Measurements from ENCODE around the gene FLOT1.
A peak's percentile ranks its signal among the peaks of the same experiment; 100 is the strongest.
"Not testable (repeated sequence)": the region's sequence is repeated elsewhere in the genome, so short reads cannot be mapped to it uniquely, and the experiment has no call there.

FLOT1 gene

DNA sequence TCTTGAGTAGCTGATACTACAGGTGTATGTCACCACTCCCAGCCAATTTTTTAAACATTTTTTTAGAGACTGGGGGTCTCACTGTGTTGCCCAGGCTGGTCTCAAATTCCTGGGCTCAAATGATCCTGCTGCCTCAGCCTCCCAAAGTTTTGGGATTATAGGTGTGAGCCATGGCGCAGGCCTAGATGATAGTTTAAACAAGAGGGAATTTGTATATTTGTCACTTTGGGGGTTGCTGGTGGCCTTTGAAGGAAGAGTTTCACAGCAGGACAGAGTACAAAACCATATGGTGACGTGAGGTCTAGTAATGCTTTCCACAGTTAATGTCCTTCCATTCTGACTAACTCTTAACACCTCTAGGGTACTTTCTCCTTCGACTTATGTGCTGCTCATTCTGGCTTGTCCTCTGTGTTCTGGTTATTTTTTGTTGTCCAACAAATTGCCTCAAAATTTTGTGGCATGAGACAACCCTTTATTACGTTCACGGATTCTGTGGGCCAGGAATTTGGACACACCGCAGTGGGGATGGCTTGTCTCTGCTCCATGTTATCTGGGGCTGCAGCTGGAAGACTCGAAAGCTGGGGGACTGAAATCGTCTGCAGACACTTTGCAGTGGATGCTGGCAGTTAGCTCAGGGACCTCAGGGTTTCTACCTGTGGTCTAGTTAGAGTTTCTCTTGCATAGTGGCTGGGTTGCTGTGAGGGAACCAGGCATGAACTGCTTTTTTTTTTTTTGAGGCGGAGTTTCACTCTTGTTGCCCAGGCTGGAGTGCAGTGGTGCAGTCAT is 24.9 kb upstream of the FLOT1 start:
- no peak for DNase-seq

DNA sequence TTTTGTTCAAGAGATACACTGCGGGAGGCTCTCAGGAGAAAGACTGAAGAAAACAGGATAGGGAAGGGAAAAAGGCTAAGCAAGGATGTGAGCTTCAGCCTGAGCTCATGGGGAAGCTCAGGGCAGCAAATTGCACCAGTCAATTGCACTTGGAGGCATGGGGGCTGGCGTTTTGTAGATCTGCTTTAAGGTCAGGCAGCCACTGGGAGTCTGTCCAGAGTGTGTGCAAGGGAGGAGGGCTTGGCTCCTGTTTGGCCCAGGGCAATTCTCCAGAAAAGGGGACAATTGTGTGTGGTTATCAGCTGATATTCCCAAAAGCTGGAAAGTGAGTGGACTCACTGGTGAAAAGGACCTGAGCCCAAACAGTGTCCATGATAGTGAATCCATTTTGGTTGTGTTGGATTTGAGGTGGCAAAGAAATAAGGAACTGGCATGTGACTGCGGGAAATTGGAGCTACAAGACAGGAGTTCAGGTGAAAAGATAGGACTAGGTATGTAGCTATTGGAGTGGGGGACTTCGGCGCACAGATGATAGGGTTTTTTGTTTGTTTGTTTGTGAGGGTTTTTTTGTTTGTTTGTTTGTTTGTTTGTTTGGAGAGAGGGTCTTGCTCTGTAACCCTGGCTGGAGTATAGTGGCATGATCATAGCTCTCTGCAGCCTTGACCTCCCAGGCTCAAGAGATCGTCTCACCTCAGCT is 24.1 kb upstream of the FLOT1 start:
- DNase-seq, result no peak

DNA sequence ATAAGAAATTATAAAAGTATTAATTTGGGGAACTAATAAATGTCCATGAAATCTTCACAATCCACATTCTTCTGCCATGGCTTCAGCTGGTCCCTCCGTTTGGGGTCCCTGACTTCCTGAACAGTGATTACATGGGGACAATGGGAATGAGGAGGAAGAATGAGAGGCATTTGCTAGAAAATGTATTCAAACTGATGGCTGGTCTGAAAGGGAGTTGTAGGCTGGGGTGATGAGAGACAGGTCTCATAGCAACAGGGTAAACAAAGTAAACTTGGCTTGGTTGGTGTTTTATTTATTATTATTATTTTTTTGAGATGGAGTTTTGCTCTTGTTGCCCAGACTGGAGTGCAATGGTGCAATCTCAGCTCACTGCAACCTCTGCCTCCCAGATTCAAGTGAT is 23.0 kb upstream of the FLOT1 start:
- not testable (repeated sequence) for DNase-seq

DNA sequence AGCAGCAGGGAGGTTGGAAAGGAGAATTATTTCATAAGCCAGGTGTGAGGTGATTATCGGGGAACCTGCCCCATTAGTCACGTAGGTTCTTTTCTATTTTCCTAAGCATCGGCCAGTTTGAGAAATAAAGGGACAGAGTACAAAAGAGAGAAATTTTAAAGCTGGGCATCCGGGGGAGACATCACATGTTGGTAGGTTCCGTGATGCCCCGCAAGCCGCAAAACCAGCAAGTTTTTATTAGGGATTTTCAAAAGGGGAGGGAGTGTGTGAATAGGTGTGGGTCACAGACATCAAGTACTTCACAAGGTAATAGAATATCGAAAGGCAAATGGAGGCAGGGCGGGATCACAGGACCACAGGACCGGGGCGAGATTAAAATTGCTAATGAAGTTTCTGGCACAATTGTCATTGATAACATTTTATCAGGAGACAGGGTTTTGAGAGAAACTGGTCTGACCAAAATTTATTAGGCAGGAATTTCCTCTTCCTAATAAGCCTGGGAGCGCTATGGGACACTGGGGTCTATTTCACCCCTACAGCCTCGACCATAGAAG is 22.1 kb upstream of the FLOT1 start:
- not testable (repeated sequence) for DNase-seq

DNA sequence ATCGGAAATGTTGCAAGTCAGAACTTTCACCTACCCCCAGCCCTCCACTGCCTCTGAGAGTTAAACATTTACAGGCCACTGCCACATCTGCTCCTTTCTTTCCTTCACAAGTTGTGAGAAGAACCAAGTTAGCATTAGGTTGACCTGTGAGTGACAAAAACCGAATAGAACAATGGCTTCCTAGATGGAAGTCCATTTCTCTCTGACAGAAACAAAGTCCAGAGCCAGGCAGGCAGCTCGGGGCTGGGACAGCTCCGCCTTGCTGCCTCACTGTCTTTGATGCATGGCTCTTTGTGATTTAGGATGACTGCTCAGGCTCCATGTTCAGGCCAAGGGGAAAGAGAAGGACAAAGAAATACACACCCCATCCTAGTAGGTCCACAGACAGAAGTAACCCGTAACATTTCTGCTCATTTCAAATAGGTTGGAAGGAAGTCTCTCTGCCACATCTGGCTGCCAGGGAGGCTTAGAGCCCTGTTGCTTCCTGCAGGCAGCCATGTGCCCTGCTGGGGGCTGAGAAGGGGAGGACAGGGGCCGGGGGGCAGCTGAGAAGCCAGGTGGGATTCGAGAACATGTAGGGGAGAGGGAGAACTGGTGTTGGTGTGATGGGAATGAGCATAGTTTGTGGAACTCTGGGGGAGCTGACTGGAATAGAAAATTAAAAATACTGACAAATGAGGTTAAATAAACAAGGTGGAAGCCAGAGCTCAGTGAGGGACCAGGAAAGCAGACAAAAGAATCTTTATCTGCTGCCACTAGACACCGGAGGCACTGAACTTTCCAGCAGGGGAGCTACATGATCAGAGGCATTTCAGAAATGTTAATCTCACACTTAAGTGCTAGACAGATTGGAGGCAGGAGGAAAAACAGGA is 21.4 kb upstream of the FLOT1 start:
- DNase-seq, result peak; percentile 48

DNA sequence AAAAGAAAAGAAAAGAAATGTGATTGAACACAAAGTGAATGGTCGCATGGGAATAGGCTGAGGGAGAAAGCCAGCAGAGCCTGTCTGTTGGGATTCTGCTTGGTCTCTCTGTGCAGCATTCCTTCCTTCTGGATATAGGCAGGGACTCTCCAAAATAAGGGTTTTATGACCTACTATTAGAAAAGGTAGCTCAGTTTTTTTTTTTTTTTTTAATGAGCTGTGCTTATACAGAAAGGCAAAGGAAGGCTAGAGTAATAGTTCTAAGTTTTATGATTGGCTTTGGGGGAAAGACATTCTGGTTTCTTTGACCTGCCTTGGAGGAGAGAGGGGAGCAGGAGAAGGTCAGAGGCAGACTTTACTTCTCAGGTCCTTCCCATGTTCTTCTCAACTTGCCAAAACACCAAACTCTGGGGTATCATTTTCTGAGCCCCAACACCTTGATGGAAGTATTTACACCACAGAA is 20.7 kb upstream of the FLOT1 start:
- no peak for DNase-seq

DNA sequence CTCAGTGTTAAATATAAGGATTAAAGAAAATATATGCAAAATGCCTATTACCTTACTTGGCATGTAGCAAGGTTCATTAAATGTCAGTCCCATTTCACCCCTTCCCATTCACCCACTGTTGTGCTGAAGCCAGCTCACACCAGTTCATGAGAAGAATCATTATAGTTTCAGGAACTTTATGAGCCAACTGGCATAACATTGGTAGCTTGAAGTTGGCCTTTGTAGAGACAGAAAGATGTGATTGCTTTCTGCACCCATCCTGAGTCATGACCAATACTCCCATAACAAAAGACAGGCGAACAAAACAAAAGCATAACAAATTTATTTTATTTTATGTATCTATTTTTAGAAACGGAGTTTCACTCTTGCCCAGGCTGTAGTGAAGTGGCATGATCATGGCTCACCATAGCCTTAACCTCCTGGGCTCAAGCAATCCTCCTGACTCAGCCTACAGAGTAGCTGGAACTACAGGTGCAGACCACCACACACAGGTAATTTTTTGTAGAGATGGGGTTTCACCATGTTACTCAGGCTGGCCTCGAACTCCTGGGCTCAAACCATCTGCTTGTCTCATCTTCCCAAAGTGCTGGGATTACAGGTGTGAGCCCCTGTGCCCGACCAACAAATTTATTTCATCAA is 19.4 kb upstream of the FLOT1 start:
- DNase-seq, result no peak

DNA sequence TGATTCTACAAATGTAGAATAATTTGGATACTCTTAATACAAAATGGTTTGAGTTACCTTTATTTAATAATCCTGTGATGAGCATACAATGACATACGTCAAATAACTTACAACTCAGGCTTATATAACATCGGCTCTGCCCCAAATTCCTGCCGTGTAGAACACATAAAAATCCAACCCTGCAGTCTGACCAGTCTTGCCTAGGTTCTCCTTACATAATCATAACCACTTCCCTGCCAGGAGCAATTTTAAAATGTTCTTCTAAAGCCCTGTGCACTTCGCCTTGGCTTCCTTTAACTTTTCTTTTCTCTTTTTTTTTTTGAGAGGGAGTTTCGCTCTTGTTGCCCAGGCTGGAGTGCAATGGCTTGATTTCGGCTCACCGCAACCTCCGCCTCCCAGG is 18.1 kb upstream of the FLOT1 start:
- DNase-seq, result no peak

DNA sequence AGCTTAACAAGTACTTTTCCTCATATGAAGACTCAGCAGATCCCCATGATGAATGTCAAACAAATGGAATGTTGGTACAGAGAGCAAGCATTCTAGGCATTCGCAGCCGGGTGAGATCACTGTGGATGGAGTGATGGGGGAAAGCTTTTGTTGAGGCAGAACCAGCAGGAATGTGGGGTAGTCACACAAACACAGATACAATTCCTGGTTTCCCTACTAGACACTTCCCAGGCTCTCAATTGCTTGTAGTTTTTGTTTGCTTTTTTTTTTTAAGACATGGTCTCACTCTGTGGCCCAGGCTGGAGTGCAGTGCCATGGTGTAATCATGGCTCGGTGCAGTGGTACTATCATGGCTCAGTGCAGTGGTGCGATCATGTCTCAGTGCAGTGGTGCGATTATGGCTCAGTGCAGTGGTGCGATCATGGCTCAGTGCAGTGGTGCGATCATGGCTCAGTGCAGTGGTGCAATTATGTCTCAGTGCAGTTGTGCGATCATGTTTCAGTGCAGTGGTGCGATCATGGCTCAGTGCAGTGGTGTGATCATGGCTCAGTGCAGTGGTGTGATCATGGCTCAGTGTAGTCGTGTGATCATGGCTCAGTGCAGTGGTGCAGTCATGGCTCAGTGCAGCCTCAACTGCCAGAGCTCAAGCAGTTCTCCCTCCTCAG is 17.2 kb upstream of the FLOT1 start:
- DNase-seq, result no peak

DNA sequence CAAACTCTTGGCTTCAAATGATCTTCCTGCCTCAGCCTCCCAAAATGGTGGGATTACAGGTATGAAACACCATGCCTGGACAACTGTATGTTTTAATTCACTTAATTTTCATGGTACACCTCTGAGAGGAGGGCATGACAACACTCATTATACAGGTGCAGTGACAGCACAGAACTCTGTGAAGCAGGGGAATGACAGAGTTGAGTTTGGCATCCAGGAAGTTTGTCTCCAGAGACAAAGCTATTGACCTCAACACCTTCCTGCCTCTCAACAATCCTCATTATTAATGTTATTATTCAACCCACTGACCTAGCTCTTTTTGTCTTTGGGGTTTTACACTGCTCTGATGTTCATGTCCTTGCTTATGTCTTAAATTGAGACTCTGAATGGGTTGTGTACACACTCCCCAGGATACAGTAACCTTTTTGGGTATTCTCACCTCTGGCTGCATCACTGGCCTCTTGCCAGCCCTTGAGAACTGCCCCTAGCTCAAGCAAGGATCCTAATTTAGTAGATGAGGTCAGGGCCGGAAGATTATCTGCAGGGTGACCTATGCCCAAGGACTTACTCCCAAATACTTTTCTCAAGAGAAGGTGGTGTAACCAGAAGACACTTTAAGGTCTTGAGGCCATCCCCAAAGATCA is 14.9 kb upstream of the FLOT1 start:
- DNase-seq, result no peak

DNA sequence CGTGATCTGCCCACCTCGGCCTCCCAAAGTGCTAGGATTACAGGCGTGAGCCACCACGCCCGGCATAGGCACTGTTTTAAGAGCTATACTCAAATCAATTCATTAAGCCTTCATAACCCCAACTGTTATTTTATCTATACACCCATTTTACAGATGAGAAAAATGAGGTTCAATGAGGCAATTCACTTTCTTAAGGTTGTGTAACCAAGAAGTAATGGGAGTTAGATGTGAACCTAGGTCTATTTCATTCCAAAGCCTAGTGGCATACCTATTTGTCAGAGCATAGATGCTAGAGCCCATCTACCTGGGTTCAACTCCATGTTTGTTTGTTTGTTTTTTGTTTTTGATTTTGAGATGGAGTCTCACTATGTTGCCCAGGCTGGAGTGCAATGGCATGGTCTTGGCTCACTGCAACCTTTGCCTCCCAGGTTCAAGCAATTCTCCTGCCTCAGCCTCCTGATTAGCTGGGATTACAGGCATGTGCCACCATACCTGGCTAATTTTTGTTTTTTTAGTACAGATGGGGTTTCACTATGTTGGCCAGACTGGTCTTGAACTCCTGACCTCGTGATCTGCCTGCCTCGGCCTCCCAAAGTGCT is 14.0 kb upstream of the FLOT1 start:
- not testable (repeated sequence) for DNase-seq

DNA sequence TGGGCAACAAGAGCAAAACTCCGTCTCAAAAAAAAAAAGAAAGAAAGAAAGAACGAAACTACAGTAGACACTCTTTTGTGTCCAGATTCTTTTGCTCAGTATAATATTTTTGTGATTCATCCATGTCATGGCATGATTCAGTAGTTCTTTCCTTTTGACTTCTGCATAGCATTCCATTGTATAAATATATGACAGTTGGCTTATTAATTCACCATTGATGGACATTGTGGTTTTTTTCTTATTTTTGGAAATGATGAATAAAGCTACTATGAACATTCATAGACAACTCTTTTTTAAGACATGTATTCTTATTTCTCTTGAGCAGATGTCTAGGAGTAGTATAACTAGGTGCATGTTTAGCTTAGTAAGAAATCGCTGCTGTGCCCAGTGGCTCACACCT is 12.1 kb upstream of the FLOT1 start:
- no peak for DNase-seq

DNA sequence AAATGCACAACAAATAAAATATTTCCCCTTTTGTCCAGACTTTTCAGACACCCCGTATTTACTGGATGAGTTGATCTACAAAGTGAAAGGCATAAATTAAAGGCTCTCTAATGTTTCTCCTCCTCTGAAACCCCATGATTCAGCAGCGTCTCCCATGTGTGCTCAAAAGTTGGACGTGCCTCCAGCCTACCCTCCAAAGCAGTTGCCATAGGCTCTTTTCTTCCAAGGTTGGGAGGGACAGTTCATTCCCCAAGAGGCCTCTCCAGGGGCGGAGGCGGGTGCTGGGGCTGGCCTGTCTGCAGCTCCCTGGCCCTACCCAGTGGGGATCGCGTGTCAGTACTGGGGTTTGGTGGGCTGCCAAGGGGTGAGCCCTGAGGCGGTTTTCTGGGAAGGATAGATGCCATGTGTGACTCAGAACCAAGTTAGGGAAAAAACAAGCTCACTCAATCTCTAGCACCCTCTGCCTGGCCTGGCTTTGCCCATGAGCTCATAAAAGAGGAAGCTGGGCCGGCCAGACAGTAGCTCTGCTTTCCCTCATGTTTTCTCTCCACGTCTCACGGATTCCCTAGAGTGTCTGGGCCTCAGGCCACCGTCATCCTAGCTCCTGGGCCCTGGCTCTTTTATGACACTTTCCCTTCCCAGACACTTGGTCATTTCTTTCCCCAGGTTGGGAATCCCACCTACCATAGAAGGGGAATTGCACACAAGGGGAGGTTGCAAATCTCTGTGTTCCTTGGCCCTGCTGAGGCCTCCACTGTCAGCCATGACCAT is 9.9 kb upstream of the FLOT1 start:
- DNase-seq, result peak; percentile 75

DNA sequence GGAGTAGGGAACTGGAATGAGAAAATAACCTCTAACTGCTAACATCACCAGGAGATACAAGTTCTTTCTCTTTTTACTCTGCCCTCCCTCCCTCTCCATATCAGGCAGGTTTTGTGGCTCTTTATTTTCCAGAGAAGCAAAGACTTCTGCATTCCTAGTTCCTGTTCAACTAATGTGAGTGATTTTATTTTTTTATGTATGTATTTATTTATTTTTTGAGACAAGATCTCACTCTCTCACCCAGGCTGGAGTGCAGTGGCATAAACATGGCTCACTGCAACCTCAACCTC is 7.8 kb upstream of the FLOT1 start:
- peak; percentile 38 for DNase-seq

DNA sequence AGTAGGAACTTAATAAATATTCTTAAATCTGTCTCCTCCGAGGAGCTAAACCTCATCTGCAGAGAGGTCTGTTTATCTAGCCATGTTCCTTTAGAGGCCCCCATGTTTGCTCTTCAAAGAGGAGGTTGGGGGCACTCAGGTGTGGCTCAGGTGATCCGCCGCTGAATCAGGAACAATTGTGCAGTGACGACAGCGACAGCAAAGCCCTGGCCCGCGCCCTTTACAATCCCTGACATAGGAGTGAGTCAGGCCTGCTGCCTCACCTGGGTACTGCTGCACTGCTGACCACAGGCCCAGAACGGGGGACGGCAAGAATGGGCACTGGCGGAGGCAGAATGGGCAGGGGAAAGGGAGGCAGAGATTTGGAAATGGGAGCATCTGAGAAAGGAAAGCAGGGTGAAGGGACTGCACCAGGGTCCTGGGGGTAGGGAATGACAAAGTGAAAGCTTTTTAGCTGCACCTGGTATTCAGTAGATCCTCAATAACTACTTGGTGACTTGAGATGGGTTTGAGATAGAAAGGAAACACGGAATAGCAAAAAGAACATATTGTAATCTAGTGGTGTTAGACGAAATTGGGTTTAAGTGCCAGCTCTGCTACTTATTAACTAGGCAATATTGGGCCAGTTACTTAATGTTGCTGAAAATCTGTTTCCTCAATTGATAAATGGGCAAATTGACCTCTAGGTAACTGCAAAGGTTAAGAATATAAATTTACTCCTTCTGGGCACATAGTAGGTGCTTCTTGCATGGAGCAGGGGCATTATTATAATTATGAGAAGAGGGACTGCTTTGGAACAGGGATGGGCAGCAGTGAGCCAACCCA is 7.3 kb upstream of the FLOT1 start:
- DNase-seq, result no peak

DNA sequence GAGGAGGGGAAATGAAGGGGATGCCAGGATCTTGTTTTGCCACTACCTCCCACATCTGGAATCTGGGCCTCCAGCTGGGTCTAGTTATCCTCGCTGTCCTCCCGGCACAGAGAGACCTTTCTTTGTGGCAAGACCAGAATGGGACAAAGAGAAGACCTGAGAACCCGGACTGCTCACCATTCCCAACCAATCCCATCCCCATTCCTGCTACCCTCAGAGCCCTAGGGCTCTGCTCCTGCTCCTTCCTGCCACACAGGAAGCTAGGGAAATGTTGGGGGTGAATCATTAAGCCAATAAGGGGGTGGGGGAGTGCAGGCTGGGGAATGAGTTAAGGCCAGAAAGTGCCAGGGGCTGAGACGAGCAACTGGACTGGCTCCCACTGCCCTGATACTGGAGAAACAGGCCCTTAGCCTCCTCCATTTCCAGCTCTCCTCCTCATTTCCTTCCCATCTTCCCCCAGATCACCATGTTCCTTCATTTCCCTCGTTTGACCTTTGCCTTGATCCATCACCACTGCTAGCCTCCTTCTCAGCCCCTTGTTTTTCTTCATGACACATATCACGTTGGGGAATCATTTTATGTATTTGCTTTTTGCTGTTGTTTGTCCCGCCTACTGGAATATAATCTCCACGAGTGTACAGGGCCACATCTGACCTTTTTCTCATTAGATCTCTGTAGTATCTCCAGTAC is 6.5 kb upstream of the FLOT1 start:
- DNase-seq, result no peak

DNA sequence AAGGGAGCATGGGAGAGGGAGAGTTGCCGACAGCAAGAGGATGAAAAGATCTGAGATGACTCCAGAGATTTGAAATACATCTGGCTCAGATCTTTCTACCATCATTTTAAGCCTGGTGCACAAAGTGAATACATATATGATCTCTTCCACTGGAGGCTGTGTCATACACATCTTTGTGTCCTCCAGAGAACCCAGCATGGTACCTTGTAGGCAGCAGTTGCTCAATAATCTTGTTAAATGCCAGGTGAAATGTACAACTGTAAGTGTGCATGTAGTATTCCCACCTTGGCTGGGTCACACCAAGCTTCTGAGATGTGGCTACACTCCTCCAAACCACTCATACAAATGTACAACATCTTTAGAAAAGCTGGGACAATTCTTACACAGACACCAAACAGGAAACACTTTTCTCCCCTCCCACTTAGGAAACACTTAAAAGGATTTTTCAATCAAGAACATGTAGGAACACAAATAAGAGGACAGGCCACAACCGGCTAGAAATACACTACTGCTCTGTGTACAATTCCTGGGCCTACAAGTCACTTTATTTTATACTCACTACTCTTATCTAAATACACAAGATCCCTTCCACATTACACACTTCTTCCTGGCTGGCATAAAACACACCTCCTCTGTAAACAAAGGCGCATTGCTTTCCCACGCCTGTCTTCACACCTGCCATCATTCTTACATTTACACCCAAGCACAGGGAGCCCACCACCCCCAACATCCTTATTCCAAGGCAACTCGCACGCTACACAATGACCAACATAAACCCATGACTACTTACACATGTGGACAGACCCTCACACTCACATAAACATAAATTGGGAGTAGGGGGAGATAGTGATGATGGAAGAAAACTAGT is 5.6 kb upstream of the FLOT1 start:
- no peak for DNase-seq

DNA sequence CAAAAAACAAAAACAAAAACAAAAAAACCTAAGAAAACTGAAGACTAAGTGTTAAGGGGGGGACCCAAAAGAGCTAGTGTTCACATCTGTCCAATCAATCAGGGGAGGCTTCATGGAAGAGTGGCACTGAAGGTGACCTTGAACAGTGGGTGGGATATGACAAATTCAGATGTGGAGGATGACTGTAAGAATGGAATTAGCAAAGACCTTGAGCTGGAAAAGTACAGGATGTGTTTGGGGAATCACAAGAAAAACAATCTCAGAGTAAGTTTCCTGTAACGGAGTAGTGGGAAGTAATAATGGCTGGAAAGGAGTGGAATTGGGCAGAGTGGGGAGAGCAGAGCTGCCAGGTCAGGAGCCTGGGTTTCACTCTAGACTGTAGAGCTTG is 4.8 kb upstream of the FLOT1 start:
- no peak for DNase-seq

Measured in OCI-M1 (cell line).